HCT116 (cell line): ENCODE data around the gene STAMBP. TPM values are rescaled to one million over a fixed set of nuclear protein-coding genes. Genes with fewer than 3 reads are reported as not detected.

Experiments used
- ATAC-seq: fragments of 200-7000 bp; cut with Tn5 transposase; 2 replicates; pipeline ENCODE4 v1.9.1; 2020; ENCODE audit warnings: mild to moderate bottlenecking, moderate library complexity
- BruUV-seq: library from RNA; stranded (reverse); fragments of 400-500 nt; replicated peaks from 2 replicates; lab custom pipeline; 2021; lab: Mats Ljungman, UMichigan
- CTCF ChIA-PET: fragments of 300-600 bp; sonication (Branson Sonifier 250); formaldehyde crosslinking; loops from one replicate; lab custom pipeline; 2021; ENCODE audit warnings: antibody characterized with exemption; lab: Charles Lee
- POLR2A ChIA-PET: fragments of 300-600, 350-600 bp; sonication (Branson Sonifier 250); formaldehyde crosslinking; loops from one replicate; lab custom pipeline; 2021; ENCODE audit warnings: antibody characterized with exemption; lab: Charles Lee
- RAD21 ChIA-PET, 2 experiments: fragments of 300-600 bp; sonication (Branson Sonifier 250); formaldehyde crosslinking; loops; one replicate each; lab custom pipeline; 2023; ENCODE audit warnings: low total read pairs in 2 of 2; ENCODE audit not compliant: uncharacterized antibody in 2 of 2, unreplicated experiment in 2 of 2, low non-redundant PET in 1 of 2; lab: Charles Lee
- DNase-seq: peaks from one replicate; pipeline ENCODE4 v3.0.0-alpha.2; 2010; ENCODE audit warnings: low read depth, low spot score
- H2AFZ ChIP-seq: fragments of 200-600 bp; shearing (Covaris generic), sonication (generic); 2 replicates; pipeline ENCODE4 v1.6.1; 2017; ENCODE audit warnings: low read depth, mixed run types, mixed read lengths, antibody characterized with exemption, low read length; ENCODE audit not compliant: poor library complexity, severe bottlenecking
- H3K27ac ChIP-seq: 2 replicates; pipeline ENCODE4 v1.5.1; 2012; ENCODE audit warnings: low read depth, low read length
- H3K27me3 ChIP-seq: fragments of 200-600 bp; sonication (generic); 2 replicates; pipeline ENCODE4 v1.6.1; 2016; ENCODE audit warnings: mixed run types, low read length, mixed read lengths; ENCODE audit not compliant: insufficient read depth
- H3K36me3 ChIP-seq, 2 experiments: fragments of 200-500 bp in 1 of 2; fragments of 200-600 bp in 1 of 2; sonication (Bioruptor generic) in 1 of 2; sonication (generic) in 1 of 2; 2 replicates each; pipeline versions ENCODE4 v1.5.1 to v1.6.1; 2014 to 2016; ENCODE audit warnings: low read length in 2 of 2, inconsistent platforms in 1 of 2, mixed read lengths in 1 of 2, mixed run types in 1 of 2; ENCODE audit not compliant: insufficient read depth in 2 of 2, control insufficient read depth in 1 of 2
- H3K4me1 ChIP-seq, 2 experiments: fragments of 200-600 bp in 1 of 2; sonication (generic) in 1 of 2; 2 replicates each; pipeline versions ENCODE4 v1.5.1 to v1.6.1; 2012 to 2017; ENCODE audit warnings: low read length in 2 of 2, inconsistent platforms in 1 of 2, mild to moderate bottlenecking in 1 of 2, mixed read lengths in 1 of 2, mixed run types in 1 of 2, moderate library complexity in 1 of 2; ENCODE audit not compliant: insufficient read depth in 2 of 2, control insufficient read depth in 1 of 2
- H3K4me2 ChIP-seq: fragments of 200-600 bp; sonication (generic); 2 replicates; pipeline ENCODE4 v1.6.1; 2017; ENCODE audit warnings: mixed run types, low read length, mixed read lengths
- H3K4me3 ChIP-seq, 2 experiments: fragments of 200-600 bp in 1 of 2; sonication (generic) in 1 of 2; replicated peaks in 1 of 2; 2 replicates each; pipeline ENCODE4 v1.5.1; 2011 to 2016; ENCODE audit warnings: low read length in 2 of 2, control low read depth in 1 of 2, low read depth in 1 of 2, mild to moderate bottlenecking in 1 of 2, mixed read lengths in 1 of 2, mixed run types in 1 of 2
- H3K79me2 ChIP-seq: fragments of 200-600 bp; sonication (generic); 2 replicates; pipeline ENCODE4 v1.6.1; 2017; ENCODE audit warnings: mild to moderate bottlenecking, mixed run types, low read length, moderate library complexity, mixed read lengths; ENCODE audit not compliant: insufficient read depth
- H3K9ac ChIP-seq: fragments of 200-600 bp; sonication (generic); 2 replicates; pipeline ENCODE4 v1.6.1; 2016; ENCODE audit warnings: low read length, mixed read lengths
- H3K9me2 ChIP-seq: fragments of 200-600 bp; sonication (generic), shearing (Covaris generic); 2 replicates; pipeline ENCODE4 v1.6.1; 2017; ENCODE audit warnings: mixed run types, mild to moderate bottlenecking, moderate library complexity; ENCODE audit not compliant: insufficient read depth
- H3K9me3 ChIP-seq, 2 experiments: fragments of 200-500 bp in 1 of 2; fragments of 200-600 bp in 1 of 2; sonication (Bioruptor generic) in 1 of 2; sonication (generic) in 1 of 2; 2 replicates each; pipeline ENCODE4 v1.6.1; 2014 to 2017; ENCODE audit warnings: low read length in 2 of 2, mixed read lengths in 2 of 2, inconsistent platforms in 1 of 2, low read depth in 1 of 2, mild to moderate bottlenecking in 1 of 2, mixed run types in 1 of 2, moderate library complexity in 1 of 2; ENCODE audit not compliant: control insufficient read depth in 1 of 2, insufficient read depth in 1 of 2
- H4K20me1 ChIP-seq: fragments of 200-600 bp; sonication (generic), shearing (Covaris generic); 2 replicates; pipeline ENCODE4 v1.6.1; 2017; ENCODE audit warnings: mixed run types, mild to moderate bottlenecking, moderate library complexity; ENCODE audit not compliant: insufficient read depth
- CEBPB ChIP-seq: IDR thresholded peaks from 2 replicates; pipeline ENCODE4 v1.6.1; 2012; ENCODE audit warnings: low read depth
- ELF1 ChIP-seq: IDR thresholded peaks from 2 replicates; pipeline ENCODE4 v1.6.1; 2012; ENCODE audit warnings: low read depth, borderline replicate concordance
- FOSL1 ChIP-seq: IDR thresholded peaks from 2 replicates; pipeline ENCODE4 v1.6.1; 2012; ENCODE audit warnings: low read depth
- MAX ChIP-seq: IDR thresholded peaks from 2 replicates; pipeline ENCODE4 v1.6.1; 2012
- POLR2AphosphoS5 ChIP-seq: IDR thresholded peaks from 2 replicates; pipeline ENCODE4 v1.6.1; 2011; ENCODE audit warnings: mild to moderate bottlenecking, low read depth, low read length, moderate library complexity
- RAD21 ChIP-seq: IDR thresholded peaks from 2 replicates; pipeline ENCODE4 v1.6.1; 2012; ENCODE audit warnings: low read depth, mild to moderate bottlenecking
- REST ChIP-seq: IDR thresholded peaks from 2 replicates; pipeline ENCODE4 v1.6.1; 2012; ENCODE audit warnings: low read depth
- SRF ChIP-seq: IDR thresholded peaks from 2 replicates; pipeline ENCODE4 v1.6.1; 2012; ENCODE audit warnings: low read depth
- ZNF274 ChIP-seq: fragments of 200-500 bp; sonication (Bioruptor generic); IDR thresholded peaks from 2 replicates; pipeline ENCODE4 v1.6.1; 2014; ENCODE audit warnings: mild to moderate bottlenecking, low read depth, low read length, inconsistent platforms
- intact Hi-C: fragments of 100-400 bp; cut with micrococcal nuclease; formaldehyde crosslinking; loops from 2 replicates; pipeline ENCODE4 v1.10.0; 2022
- total RNA-seq: library from RNA; stranded (reverse); gene quantifications from one replicate; pipeline ENCODE4 v1.2.1, GENCODE V29; 2021; ENCODE audit not compliant: unreplicated experiment

The STAMBP gene
- total RNA-seq, 1 experiment from 2014 or later = 45.2 TPM

- TF ChIP-seq REST (no peak), RAD21 (peak; percentile 43; the same call in 1 of the 2 replicates), POLR2AphosphoS5 (peak; percentile 96)
- TF ChIP-seq, all 23 proteins: peak for 8
These were observed 49.1 kb upstream of the STAMBP start, which contains the start of gene DUSP11 (continued) for GRCh38 chr2:73779467-73780236.

- DNase-seq = no peak
- CTCF ChIA-PET = no interaction called here
- Histone ChIP-seq H4K20me1 (no peaks in the 10 kb centered on the region), H3K27ac (no peak overlapping the region), H3K9me2 (no peaks in the 10 kb centered on the region), H3K9ac (peak overlapping the region; percentile 93; the same call in 1 of the 2 replicates), H2AFZ (peak overlapping the region; percentile 96), H3K4me2 (peak overlapping the region; percentile 88), H3K4me1 (peaks cover 12 to 37% of the 10 kb centered on the region in 2 experiments), H3K79me2 (peaks cover 36% of the 10 kb centered on the region), H3K27me3 (no peaks in the 10 kb centered on the region), H3K4me3 (peak overlapping the region; percentile 85 to 97), H3K36me3 (peaks cover 9 to 14% of the 10 kb centered on the region in 2 experiments; a peak in 3 of 4 replicates), H3K9me3 (no peaks in the 10 kb centered on the region)
- TF ChIP-seq ELF1 = no peak
- TF ChIP-seq FOSL1 = no peak
- no peak for TF ChIP-seq ZNF274
- TF ChIP-seq POLR2AphosphoS5 = no peak
- TF ChIP-seq MAX = no peak
- no peak for TF ChIP-seq SRF
- TF ChIP-seq CEBPB = no peak
- POLR2A ChIA-PET = no interaction called here
- RAD21 ChIA-PET = no interaction called here
- ATAC-seq = no peak; the same call in 1 of the 2 replicates
- no TSS peak for BruUV-seq
- intact Hi-C loops = no loop called here
These were observed 48.6 kb upstream of the STAMBP start for GRCh38 chr2:73780237-73780582.
